Activated CD8-positive, alpha-beta memory T cell treated with anti-CD3 and anti-CD28 coated beads for 24 hours (primary cell): ENCODE data around the gene GPR146.

Experiments
- DNase-seq: peaks from one replicate; pipeline ENCODE4 v3.0.0-alpha.2; 2020

The GPR146 gene

DNA sequence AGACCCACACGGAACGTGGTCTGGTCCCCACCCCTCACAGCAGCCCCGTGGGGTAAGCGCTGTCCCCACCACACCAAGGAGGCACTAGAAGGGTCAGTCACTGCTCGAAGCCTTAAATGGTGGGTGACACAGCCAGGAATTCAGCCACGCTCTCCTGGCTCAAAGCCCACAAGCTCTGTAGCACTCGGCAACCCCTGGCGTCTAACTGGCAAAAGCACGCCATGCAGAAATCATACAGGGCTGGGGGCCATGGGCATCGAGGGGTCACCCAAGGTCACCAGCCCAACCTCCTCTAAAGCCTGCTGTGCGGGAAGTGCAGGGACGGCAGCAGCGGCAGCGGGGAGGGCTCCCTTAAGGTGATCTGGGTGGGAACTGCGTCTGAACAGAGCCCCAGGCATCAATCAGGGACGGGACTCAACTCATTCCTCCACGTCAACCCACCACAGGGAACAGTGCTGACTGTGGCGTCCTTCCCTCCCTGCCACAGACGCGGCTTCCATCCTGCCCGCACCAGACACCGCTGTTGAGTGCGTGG is 51.3 kb downstream of the GPR146 start:
- no peak for DNase-seq

DNA sequence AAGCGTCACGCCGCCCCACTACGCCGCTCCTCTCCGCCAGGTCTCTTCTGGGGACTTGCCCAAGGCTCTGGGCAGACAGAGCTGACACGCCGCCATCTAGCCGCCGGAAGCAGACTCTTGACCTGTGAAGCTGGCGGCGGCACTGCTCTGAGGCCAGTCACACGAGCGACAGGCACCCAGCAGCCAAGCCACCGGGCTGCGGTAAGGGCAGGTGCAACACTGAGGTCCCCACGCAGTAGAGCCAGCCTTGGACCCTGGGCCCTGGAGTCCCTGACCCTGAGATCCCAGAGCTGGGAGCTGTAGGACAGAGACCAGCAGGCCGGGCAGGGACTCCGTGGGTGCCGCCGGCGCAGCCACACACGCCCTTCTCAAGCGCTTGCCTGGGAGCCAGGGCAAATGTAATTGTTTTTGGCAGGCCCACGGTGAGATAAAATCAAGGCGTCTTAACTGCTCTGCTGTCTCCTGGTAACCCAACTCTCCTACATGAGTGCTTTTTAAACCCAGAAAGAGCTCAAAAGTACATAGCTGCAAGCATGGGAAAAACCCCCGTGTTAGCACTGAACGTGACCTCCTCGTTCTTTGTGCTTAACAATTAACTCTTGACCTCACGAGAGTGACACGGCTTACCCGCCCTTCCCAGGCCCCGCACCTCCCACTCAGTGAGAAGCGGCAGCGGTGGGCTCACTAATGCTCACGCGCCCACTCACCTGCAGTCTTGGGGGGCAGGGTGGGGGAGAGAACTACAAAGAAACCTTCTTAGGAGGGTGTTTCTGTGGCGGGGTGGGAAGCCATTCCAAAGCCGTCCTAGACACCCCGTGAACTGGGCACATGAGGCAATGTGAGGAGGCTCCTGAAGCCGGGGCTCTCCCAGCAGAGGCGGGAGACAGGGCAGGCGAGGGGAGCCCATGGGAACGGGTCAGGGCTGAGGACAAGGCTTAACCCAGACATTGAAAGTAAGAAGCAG is 52.1 kb downstream of the GPR146 start:
- DNase-seq: no peak

DNA sequence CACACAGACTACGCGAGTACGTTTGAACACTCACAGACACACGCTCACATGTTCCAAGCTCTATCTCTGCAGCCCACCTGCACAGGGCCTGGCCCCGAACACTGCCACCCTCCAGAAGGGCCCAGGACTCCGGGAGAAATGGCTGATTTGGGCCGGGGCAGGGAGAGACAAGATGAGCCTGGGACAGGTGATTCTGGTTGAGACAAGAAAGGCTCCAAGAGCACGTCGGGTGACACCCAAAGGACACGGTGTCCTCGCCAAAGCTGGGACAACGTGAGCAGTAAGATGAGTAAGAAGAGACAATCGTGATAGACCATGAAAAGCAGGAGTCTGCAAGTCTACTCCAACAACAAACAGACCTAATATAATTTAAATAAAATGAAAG is 52.8 kb downstream of the GPR146 start:
- no peak for DNase-seq

DNA sequence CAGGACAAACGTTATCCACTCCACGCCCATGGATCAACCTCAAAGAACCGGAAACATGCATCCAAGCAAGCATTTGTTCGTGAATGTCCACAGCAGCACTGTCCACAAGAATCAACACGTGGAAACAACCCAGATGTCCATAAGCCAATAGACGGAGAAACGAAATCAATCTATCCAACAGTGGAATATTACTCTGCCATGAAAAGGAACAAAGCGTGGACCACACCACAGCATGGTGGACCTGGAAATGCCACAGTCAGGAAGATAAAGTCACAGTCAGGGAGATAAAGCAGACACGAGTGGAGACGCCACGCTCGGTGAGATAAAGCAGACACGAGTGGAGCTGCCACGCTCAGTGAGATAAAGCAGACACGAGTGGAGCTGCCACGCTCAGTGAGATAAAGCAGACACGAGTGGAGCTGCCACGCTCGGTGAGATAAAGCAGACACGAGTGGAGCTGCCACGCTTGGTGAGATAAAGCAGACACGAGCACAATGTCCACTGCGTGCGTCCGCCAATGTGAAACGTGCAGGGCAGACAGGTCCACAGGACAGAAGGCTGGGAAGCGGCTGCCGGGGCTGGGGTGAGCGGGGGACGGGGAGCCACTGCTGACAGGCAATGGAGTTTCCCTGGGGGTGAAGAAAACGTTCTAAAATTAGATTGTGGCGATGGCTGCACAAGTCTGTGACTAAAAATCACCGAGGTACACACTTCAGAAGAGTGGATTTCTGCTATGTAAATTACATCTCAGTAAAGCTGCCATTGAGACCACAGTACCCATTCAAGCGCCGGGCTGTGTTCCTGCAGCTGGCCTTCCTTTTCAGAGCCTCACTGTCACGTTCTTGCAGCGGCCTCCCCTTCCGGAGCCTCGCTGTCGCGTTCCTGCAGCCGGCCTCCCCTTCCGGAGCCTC is 54.2 kb downstream of the GPR146 start:
- no peak for DNase-seq

DNA sequence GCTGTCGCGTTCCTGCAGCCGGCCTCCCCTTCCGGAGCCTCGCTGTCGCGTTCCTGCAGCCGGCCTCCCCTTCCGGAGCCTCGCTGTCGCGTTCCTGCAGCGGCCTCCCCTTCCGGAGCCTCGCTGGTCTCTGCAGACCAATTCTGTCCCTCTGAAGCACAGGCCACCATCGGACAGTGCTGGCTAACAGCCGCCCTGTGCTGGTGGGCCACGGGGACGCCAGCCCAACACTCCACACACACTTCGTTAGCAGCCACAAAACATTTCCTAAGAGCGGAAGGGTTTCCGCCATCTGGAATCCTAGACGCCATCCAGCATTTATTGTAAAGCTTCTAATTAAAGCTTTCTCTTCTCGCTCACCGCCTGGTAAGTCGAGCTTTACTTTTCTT is 54.8 kb downstream of the GPR146 start:
- DNase-seq: no peak

DNA sequence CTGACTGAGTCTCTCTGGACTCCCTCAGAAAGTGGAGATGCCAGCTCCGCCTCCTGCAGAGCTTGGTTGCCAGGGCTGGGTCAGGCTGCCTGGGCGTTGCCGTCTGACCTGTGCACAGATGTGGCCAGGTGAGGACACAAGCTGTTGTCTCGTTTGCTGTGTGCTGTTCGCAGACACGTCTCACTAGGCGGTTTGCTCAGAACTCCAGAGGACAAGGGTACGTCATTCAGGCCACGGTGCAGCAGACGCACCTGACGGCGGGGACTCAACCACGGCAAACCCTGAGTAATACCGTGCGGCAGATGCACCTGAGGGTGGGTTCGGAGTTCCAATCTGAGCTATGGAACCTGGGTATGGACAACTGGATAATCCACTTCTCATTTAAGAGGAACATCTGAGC is 55.3 kb downstream of the GPR146 start:
- no peak for DNase-seq

DNA sequence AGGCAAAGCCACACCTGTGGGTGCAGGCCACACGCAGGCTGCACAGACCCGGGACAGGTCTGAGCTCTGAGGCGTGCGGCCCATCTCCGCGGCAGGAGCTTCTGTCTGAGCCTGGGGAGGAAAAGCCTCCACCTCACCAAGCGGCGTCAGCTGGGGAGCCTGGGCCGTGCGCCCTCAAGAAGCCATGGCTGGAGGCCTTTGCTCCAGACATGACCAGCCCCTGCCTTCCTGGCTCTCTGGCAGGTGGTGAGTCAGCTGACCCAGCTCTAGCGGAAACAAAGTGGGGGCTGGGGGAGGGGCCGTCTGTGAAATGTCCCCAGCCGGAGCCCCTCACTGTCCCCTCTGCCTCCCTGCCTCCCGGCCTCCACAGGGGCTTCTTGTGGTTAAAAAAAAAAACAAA is 56.0 kb downstream of the GPR146 start:
- no peak for DNase-seq

DNA sequence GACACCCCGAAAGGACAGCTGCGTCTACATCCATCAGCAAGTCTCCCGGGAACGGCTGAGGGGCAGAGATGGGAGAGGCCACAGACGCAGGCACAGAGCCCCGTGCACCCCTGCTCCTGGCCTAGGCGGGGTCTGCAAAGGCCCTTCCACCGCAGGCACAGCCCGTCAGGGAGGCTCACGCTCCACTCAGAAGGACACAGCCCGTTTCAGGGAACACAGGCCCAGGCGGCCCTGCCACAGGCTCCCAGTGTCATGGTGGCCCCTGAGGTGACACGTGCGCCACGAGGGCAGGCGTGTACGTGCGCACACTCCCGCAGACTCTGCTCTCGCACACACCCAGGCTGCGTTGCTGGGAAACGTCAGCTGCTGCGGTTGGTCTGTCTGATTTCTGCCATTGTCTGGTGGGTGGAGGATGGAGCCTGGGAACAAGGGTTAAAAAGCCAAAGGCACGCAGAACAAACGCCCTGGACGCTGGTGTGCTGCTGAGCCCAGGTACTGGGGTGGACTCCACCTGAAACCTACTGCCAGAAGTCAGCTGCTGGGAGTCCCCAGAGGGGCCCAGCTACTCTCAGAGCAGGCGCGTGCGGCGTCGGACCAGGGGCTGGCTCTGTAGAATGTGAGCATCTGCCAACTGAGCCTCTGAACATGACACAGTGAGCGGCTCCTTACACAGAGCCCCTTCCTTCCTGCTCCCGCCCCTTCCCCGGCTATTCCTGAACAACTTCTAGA is 56.7 kb downstream of the GPR146 start:
- no peak for DNase-seq

DNA sequence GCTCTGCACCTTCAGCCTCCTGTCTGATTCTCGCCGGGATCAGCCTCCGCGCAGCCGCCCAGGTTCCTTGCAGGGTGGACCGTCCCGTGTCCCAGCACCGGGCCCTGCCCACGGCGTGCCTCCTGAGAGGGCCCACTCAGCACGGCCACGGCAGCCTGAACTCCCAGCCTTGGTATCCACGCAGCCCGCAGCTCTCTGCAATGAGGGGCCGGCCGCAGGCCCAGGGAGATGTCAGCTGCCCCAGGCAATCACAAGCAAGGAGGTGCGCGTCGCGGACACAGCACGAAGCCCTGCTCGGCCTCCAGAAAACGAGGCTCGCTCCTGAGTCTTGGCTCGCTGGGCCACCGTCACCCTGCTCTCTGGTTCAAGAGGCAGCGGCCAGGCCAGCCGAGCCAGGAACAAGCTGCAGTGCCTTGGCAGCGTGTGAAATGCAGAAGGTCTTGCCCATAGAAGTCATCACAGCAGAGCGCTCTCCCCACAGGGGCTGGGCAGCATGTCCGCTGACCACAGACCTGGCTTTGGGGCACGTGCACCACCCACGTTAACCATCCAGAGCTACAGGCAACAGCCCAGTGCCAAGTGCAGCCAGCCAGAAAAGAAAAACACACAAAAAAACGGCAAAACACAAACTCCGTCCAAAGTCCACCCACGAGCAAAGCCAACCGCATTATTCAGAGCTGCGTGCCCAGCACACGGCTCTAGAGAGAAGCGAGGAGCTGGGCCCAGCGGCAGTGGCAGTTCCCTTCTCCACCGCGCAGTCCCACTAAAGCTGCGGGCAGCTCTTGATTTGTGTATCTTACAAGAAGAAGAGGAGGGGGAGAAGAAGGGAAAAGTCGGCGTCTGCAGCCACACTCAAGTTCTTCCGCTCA is 57.5 kb downstream of the GPR146 start:
- no peak for DNase-seq

DNA sequence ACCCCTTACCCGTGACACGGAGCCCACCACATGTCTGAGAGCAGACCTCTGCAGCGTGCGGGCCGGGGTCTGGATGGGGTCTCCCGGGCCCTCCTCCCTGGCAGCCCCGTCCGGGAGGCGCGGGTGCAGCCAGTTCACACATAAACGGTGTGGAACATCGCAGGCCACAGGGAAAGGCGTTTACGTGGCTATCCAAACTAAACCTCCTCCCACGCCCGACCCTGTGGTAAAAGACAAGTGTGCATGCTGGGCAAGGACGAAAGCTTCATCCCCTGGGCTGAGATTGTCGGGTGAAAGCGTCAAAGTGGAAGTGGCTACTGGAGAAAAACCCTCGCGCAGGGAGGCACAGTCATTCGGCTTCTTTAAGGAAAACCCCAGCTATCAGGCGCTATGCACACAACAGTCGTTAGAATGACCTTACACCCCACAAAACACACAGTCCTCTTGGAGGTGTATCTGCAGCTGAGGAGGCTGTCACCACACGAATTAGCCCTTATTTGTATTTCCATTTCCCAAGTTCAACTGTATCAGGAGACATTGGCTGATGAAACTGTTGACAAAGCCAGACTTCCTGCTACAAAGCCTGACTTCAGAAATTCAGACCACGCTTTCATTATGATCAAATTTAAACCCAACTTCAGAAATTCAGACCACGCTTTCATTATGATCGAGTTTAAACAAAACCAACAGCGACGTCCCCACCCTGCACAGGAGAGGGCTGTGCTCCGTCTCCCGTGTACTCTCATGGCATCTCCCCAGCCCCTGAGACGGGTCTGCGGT is 58.9 kb downstream of the GPR146 start:
- DNase-seq: no peak

DNA sequence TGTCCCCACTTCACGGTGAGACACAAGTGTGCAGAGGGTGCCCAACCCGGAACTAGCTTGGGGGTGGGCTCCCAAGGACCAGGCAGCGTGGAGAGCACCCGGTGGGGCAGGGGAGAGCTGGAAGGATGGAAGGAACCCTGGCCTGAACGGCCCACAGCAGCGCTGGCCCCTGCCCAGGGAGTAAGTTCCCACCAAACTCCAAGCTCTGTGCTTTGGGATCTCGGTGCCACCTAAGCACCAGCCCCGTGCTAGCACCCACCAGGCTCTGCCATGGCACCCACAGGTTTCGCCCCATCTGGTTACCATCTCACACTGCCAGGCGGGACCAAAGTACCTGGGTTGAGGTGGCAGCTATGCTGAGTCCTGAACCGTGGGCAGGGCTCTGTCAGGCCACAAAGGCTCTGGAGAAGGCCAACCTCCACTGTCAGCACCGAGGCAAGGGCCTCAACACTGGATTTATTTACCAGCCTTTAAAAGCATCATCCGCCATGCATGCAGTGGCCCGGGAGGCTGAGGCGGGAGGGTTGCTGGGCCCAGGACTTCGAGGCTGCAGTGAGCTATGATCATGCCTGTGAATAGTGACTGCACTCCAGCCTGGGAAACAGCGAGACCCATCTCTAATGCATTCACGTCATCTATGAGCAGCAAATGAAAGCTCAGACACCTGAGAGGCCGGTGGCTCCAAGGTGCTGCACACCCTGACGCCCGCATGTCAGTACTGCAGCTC is 59.6 kb downstream of the GPR146 start:
- no peak for DNase-seq

DNA sequence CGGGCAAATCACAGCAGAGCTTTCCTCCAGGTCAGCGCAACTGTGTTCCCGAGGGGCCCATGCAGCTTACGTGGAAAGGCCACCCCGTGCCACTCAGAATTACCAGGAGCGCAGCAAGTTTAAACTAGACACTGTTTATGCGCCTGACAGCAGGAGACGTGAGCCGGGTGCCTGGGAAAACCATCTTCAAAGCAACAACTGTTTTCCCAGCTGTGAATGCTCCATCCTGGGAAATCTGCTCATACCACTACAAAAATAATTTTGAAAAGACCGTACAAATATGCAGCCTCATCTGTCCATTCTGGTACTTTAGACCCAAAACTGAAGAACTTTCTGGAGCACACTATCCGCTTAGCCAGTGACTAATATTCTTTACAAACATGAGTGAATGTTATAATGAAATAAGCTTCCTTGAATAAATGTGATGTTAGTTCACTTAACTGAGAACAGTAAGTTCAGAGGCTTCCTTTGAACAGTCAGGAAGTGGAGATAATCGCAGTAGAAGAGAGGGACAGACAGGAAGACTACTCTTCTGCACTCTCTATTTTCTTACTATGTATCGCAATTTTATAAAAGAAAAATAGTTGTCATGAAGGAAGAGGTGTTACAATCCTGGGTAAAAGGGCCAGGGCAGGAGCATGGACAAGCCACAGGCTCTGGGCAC is 60.3 kb downstream of the GPR146 start:
- DNase-seq: no peak

DNA sequence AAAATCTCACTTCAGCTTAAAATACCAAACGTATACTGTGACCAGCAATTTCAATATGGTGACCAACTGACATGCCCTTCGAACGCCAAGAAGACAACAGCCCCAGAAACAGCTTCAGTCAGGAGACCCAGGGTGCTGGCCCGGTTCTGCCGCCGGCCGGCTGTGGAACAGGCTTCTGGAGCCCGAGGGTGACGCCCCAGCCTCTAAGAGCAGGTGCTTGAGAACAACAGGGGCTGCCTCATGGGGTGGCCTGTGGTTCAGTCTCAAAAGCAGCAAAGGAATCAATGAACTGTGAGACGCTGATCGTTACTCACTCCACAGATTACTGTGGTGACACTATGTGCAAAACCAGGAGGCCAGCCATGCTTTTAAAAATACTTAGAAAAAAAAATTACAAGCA is 60.8 kb downstream of the GPR146 start:
- DNase-seq: no peak

DNA sequence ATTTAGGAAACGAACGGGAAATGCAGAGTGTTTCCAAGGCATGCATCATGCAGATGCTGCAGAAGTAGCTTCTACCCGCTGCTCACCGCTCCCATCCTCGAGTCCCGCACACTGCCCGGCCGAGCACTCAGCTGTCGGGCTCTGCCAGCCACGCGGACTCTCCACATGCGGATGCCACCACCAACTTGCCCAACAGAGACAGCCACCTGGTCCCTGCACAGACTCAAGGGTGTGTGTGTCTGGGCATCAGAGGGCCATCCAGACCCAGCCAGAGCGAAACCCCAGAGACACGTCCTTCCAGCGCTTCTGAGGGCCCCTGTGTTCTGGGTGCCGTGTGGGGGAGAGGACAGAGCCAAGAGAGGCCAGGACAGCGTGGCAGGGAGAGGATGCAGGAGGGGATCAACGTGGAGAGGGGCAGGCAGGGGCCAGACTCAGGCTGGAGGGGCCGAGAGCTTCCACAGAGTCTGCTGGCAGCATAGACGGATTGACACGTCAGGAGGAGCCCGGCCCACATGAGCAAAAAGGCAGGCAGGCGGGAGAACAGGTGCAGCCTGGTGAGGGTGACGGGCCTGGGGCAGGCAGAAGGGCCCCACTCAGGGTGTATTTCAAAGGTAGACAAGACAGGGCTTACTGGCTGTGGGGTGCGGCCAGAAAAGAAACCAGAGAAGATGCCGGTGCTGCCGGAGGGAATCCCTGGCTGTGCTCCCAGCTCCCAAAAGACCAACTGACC is 61.9 kb downstream of the GPR146 start:
- no peak for DNase-seq

DNA sequence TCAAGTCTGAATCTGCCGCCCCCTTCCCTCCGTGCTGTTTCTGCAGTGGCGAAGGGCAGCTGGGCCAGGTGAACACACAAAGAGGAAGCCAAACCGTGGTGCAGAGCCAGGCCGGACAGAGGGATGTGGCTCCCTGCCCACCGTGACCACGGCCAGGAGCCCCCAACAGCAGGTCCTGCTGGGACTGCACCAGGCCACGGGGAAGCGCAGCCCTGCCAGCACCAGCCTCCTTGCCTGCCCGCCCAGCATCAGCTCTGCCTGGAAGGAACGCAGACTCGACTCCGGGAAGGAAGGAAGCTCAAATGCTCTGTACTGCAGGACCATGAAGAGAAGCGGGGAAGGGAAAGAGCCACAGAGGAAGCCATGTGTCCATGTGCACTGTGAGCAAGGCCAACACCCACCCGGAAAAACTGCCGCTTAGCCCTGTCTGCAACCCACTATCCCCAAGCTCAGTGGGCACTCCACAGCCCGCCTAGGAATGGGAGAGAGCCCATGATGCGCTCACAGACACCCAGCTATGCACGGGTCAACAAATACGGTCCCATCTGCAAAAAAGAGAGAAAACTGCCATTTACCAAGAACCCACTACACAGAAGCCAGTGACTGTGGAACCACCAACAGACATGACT is 62.6 kb downstream of the GPR146 start:
- DNase-seq: no peak

DNA sequence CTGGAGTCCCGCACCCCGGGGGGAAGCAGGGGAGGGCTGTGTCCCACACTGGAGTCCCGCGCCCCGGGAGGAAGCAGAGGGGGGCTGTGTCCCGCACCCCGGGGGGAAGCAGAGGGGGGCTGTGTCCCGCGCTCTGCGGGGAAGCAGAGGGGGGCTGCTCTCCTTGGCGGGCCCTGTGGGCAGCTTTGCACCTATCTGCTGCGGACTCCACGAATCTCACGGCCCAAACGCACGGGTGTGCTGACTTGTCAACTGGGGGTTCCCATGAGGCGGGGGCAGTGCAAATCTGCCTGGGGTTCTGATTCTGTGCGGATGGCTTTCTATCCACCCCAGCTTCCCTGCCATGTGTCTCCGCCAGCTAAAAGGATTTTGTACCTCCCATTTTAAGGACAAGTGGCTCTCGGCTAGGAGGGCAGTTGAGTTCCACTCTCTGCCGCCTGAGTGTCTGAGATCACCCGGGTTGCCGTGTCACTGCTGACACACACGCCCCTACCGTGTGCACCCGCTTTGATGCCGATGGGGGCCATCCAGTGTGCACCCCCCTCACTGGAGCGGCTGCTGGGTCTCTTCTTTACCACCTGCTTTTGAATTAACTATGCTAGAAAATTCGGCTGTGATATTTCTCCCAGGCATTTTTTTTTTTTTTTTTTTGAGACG is 64.0 kb downstream of the GPR146 start:
- no peak for DNase-seq
